OCI-LY1 (cell line): ENCODE results near the gene CRADD.

Experiments used
- H2AFZ ChIP-seq: fragments of 200-600 bp; sonication (generic), shearing (Covaris generic); 2 replicates; pipeline ENCODE4 v1.6.0; 2014; ENCODE audit warnings: antibody characterized with exemption, mild to moderate bottlenecking, low read length
- H3F3A ChIP-seq: fragments of 200-600 bp; sonication (generic), shearing (Covaris generic); 2 replicates; pipeline ENCODE4 v1.6.0; 2014; ENCODE audit warnings: mild to moderate bottlenecking, antibody characterized with exemption, low read length, moderate library complexity; ENCODE audit not compliant: insufficient read depth
- H3K27ac ChIP-seq: fragments of 200-600 bp; sonication (generic); 2 replicates; pipeline ENCODE4 v1.5.1; 2014; ENCODE audit warnings: low read length, mixed run types, mild to moderate bottlenecking, low read depth; ENCODE audit not compliant: poor library complexity, severe bottlenecking
- H3K27me3 ChIP-seq: fragments of 200-600 bp; sonication (generic); 2 replicates; pipeline ENCODE4 v1.6.0; 2014; ENCODE audit warnings: antibody characterized with exemption, mild to moderate bottlenecking, low read length, moderate library complexity; ENCODE audit not compliant: insufficient read depth
- H3K36me3 ChIP-seq: fragments of 200-600 bp; sonication (generic); 2 replicates; pipeline ENCODE4 v1.6.1; 2014; ENCODE audit warnings: mild to moderate bottlenecking, antibody characterized with exemption, low read length, moderate library complexity, mixed read lengths; ENCODE audit not compliant: insufficient read depth
- H3K4me1 ChIP-seq: fragments of 200-600 bp; sonication (generic); 2 replicates; pipeline ENCODE4 v1.5.1; 2014; ENCODE audit warnings: mild to moderate bottlenecking, low read length, moderate library complexity; ENCODE audit not compliant: insufficient read depth, severe bottlenecking
- H3K4me2 ChIP-seq: fragments of 200-600 bp; sonication (generic), shearing (Covaris generic); 2 replicates; pipeline ENCODE4 v1.6.1; 2014; ENCODE audit warnings: low read length
- H3K4me3 ChIP-seq: fragments of 200-600 bp; sonication (generic); 2 replicates; pipeline ENCODE4 v1.5.1; 2014; ENCODE audit warnings: low read length, low read depth, mild to moderate bottlenecking, mixed read lengths; ENCODE audit not compliant: poor library complexity, severe bottlenecking
- H3K79me2 ChIP-seq: fragments of 200-600 bp; shearing (Covaris generic); 2 replicates; pipeline ENCODE4 v1.6.1; 2016; ENCODE audit warnings: mixed run types, low read length, mixed read lengths; ENCODE audit not compliant: insufficient read depth
- H3K9ac ChIP-seq: fragments of 200-600 bp; sonication (generic), shearing (Covaris generic); 2 replicates; pipeline ENCODE4 v1.6.1; 2014; ENCODE audit warnings: mild to moderate bottlenecking, low read length, mixed read lengths
- H3K9me2 ChIP-seq: fragments of 200-600 bp; sonication (generic), shearing (Covaris generic); 2 replicates; pipeline ENCODE4 v1.6.1; 2014; ENCODE audit warnings: low read depth, mild to moderate bottlenecking, low read length, mixed read lengths
- H3K9me3 ChIP-seq: fragments of 200-600 bp; shearing (Covaris generic); 2 replicates; pipeline ENCODE4 v1.6.1; 2014; ENCODE audit warnings: low read length, mixed read lengths
- H4K20me1 ChIP-seq: fragments of 200-600 bp; sonication (generic), shearing (Covaris generic); 2 replicates; pipeline ENCODE4 v1.6.0; 2016; ENCODE audit warnings: mild to moderate bottlenecking, low read length; ENCODE audit not compliant: insufficient read depth
- EZH2 ChIP-seq: fragments of 200-600 bp; sonication (generic), shearing (Covaris generic); IDR thresholded peaks from 2 replicates; pipeline ENCODE4 v1.8.0; 2017; ENCODE audit warnings: borderline replicate concordance, mixed run types, mild to moderate bottlenecking, antibody characterized with exemption, low read length, moderate library complexity, mixed read lengths
- TF ChIP-seq, protein P1 (sequence below): fragments of 200-600 bp; sonication (generic), shearing (Covaris generic); IDR thresholded peaks from 2 replicates; pipeline ENCODE4 v1.5.1; 2017; ENCODE audit warnings: mild to moderate bottlenecking, antibody characterized with exemption, low read length, moderate library complexity, mixed read lengths

Gene CRADD

DNA sequence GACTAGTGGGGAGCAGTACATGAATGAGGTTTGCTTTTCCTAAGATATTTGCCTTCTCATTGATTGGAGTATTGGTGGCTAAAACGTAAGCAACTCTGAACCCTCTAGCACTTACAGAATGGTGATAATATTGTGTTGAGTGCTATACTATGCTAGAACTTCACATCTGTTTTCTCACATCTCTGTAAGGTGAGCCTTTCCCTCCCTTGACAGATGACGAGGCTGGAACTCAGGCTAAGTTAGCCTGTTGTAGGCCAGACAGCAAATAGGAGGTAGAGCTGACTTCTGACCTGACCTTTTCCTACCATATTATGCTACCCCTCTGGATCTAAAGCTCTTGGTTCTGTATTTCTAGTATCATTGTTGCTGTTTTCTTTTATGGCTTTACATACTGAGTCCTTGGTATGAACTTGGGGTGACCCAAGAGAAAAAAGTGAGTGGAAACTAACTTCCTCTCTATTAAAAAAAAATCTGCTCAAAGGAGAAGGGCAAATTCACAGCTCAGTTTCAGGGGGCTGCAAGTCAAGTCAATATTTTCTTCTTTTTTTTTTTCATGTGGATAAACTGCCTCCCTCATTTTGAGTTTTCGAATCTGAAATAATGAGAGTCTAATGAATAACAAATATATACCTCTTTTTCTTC, 85.9 kb downstream of the CRADD start:
- no peak overlapping the region for H3K4me2 ChIP-seq
- H3K4me3 ChIP-seq = no peak overlapping the region
- H3K4me1 ChIP-seq = no peaks in the 10 kb centered on the region
- no peaks in the 10 kb centered on the region for H3F3A ChIP-seq
- H3K9me2 ChIP-seq = no peaks in the 10 kb centered on the region
- no peaks in the 10 kb centered on the region for H3K36me3 ChIP-seq
- TF ChIP-seq, protein P1, sequence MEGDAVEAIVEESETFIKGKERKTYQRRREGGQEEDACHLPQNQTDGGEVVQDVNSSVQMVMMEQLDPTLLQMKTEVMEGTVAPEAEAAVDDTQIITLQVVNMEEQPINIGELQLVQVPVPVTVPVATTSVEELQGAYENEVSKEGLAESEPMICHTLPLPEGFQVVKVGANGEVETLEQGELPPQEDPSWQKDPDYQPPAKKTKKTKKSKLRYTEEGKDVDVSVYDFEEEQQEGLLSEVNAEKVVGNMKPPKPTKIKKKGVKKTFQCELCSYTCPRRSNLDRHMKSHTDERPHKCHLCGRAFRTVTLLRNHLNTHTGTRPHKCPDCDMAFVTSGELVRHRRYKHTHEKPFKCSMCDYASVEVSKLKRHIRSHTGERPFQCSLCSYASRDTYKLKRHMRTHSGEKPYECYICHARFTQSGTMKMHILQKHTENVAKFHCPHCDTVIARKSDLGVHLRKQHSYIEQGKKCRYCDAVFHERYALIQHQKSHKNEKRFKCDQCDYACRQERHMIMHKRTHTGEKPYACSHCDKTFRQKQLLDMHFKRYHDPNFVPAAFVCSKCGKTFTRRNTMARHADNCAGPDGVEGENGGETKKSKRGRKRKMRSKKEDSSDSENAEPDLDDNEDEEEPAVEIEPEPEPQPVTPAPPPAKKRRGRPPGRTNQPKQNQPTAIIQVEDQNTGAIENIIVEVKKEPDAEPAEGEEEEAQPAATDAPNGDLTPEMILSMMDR = no peak
- TF ChIP-seq EZH2 = no peak
- H4K20me1 ChIP-seq = no peaks in the 10 kb centered on the region
- H3K27me3 ChIP-seq = no peaks in the 10 kb centered on the region
- H3K79me2 ChIP-seq = no peaks in the 10 kb centered on the region
- H3K27ac ChIP-seq = no peak overlapping the region
- no peaks in the 10 kb centered on the region for H3K9me3 ChIP-seq
- H2AFZ ChIP-seq = no peak overlapping the region
- no peak overlapping the region for H3K9ac ChIP-seq

DNA sequence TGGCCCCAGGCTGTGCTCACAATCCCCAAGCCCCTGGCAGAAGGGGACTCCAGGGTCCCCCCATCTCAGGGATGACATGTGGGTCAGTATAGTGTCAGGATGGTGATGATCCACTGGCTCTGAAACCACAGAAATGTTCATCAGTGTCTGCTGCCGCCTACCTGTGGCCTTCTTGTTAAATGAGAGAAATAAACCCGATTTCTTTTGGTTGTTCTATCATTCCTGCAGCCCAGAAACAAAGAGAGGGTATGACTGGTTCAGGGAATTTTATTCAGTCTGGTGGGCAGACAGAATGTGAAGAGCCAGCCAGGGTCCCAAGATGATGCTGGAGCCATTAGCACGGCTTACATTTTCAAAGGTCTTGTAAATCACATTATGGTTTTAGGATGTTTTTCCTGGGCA, 86.6 kb downstream of the CRADD start:
- H3K4me3 ChIP-seq = no peak overlapping the region
- no peak overlapping the region for H3K9ac ChIP-seq
- no peaks in the 10 kb centered on the region for H3K9me3 ChIP-seq
- no peaks in the 10 kb centered on the region for H3K4me1 ChIP-seq
- no peaks in the 10 kb centered on the region for H3K79me2 ChIP-seq
- no peaks in the 10 kb centered on the region for H3K9me2 ChIP-seq
- H4K20me1 ChIP-seq = no peaks in the 10 kb centered on the region
- H3K4me2 ChIP-seq = no peak overlapping the region
- no peaks in the 10 kb centered on the region for H3K27me3 ChIP-seq
- no peak overlapping the region for H2AFZ ChIP-seq
- no peak overlapping the region for H3K27ac ChIP-seq
- H3F3A ChIP-seq = no peaks in the 10 kb centered on the region
- no peaks in the 10 kb centered on the region for H3K36me3 ChIP-seq
- no peak for TF ChIP-seq EZH2
- TF ChIP-seq, protein P1 = peak; percentile 17

DNA sequence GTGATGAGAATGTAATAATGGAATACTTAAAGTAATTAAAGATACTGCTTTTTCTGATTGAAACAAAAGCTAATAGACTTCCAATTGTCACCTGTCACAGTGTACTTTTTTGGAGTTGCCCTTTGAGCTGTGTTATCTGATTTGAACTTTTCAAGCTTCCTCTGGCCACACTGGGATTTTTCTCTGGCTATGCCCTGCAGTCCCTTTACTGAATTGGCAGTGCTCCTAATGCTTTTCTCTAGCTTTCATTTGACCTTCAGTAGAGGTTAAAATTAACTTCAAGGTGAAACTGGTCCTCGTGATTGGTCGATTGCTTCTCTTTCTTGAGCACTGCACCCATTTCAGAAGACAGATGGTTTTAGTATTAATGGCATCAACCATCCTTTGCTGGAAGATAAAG, 89.2 kb downstream of the CRADD start:
- no peak for TF ChIP-seq EZH2
- TF ChIP-seq, protein P1 = no peak
- Histone ChIP-seq H3K27me3 (no peaks in the 10 kb centered on the region), H2AFZ (no peak overlapping the region), H3K9me2 (no peaks in the 10 kb centered on the region), H3F3A (no peaks in the 10 kb centered on the region), H3K9me3 (no peaks in the 10 kb centered on the region), H3K36me3 (no peaks in the 10 kb centered on the region), H3K79me2 (no peaks in the 10 kb centered on the region), H3K4me3 (no peak overlapping the region), H3K9ac (no peak overlapping the region), H3K27ac (no peak overlapping the region), H4K20me1 (no peaks in the 10 kb centered on the region), H3K4me1 (no peaks in the 10 kb centered on the region), H3K4me2 (no peak overlapping the region)
